Measurements from ENCODE around the gene ETV3L. TPM values are rescaled to one million over a fixed set of nuclear protein-coding genes. Genes with fewer than 3 reads are reported as not detected.

The ETV3L gene
- 1.3 TPM for polyA plus RNA-seq (2012; ENCODE audit: low read depth, missing spikeins)

DNA sequence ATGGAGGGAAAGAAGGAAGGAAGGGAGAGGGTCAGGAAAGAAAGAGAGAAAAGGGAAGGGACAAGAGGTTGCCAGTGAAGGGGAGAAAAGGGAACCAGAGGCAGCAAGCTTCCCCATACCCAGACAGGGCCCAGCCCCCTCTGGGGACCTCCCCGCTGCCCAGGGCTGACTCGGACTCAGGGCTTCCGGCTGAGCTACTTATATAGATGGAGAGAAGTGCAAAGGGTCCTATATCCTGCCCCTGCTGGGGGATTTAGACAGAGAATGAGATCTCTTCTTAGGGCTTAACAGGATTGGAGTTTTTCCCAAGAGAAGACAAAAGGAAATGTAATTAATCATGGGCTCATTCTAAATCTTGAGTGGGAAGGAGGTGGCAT lies at the start of gene ETV3L:
Gene ETV3L (minus strand): TSS at position 176 of the 377 bp plus-strand sequence. CDS start 285 bp downstream, outside the sequence.
- DNase-seq (ENCODE audit: insufficient read length, low spot score) = no peak
- no peak for TF ChIP-seq POLR2AphosphoS5 (IDR thresholded peaks at IDR 0.05; ENCODE audit: low read depth, low read length)
- TF ChIP-seq POU2F2 (IDR thresholded peaks at IDR 0.05; ENCODE audit: low read depth, low read length) = no peak
- no peak for TF ChIP-seq SPI1 (IDR thresholded peaks at IDR 0.05; ENCODE audit: low read depth, low read length)
- no peak for TF ChIP-seq TAF1 (IDR thresholded peaks at IDR 0.05; ENCODE audit: low read depth, low read length)
- TF ChIP-seq PAX5 (IDR thresholded peaks at IDR 0.05; ENCODE audit: insufficient read depth, low read length, severe bottlenecking) = no peak
- TF ChIP-seq POLR2A (IDR thresholded peaks at IDR 0.05; ENCODE audit: low read depth, low read length) = no peak
- FAIRE-seq = no peak

DNA sequence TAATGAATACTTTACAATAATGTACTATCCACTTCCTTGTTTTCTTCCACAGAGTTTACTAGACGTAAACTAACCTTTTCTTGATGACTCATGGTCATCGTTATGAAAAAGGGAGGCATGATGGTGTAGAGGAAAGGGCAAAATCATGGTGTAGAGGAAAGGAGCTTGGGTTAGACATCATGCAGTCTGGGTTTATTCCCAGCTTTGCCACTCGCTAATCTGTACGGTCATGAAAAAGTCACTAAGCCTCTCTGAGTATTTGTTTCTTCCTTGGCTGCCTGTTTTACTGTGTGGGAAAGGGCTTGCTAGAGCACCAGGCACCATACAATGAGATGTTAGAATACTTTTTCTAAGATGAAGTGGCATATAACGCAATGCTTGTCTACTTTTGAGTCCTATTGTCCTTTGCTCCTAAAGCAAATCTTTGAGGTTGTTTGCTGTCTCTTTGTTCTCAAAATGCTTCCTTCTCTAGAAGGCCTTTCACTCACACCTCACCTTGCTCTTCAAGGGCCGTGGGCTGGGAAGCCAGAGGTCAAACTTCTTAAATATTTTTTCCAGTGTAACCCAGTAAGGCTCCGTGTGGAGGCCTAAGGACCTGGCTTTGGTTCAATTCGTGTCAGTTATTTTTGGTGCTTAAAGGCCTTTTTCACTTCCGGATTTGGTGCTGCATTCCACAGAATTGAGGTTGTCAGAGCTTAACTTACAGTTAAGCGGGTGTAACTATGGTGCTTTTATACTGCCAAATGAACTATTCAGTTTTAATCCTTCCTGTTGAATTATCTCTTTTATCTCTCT lies 48.5 kb upstream of the ETV3L start:
- TF ChIP-seq POLR2AphosphoS5 (IDR thresholded peaks at IDR 0.05; ENCODE audit: low read depth, low read length) (no peak), SPI1 (IDR thresholded peaks at IDR 0.05; ENCODE audit: low read depth, low read length) (peak; percentile 89)
- no peak for DNase-seq (ENCODE audit: insufficient read length, low spot score)
- peak; percentile 74 for FAIRE-seq

DNA sequence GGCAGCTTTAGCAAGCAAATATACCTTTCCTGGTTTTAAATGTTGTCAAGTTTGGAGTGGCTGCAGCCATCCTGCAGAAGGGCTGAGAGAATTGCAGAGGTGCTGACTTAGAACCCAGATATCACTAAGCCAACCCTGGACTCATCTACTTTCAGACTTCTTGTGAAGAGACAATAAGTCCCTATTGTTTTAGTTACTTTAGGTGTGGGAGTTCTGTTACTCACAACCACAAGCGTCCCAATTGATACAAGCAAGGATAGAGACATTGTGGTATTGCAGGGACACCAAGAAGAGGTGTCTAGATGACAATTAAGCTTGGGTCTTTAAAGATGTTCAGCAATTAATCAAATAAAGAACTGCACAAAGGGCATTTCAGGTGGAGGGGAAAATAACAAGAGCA lies 47.4 kb upstream of the ETV3L start:
- DNase-seq (ENCODE audit: insufficient read length, low spot score) (no peak), FAIRE-seq (no peak)
- TF ChIP-seq POU2F2 (IDR thresholded peaks at IDR 0.05; ENCODE audit: low read depth, low read length) (no peak), POLR2AphosphoS5 (IDR thresholded peaks at IDR 0.05; ENCODE audit: low read depth, low read length) (no peak), PAX5 (IDR thresholded peaks at IDR 0.05; ENCODE audit: insufficient read depth, low read length, severe bottlenecking) (no peak), POLR2A (IDR thresholded peaks at IDR 0.05; ENCODE audit: low read depth, low read length) (no peak), SPI1 (IDR thresholded peaks at IDR 0.05; ENCODE audit: low read depth, low read length) (no peak), TAF1 (IDR thresholded peaks at IDR 0.05; ENCODE audit: low read depth, low read length) (no peak)

DNA sequence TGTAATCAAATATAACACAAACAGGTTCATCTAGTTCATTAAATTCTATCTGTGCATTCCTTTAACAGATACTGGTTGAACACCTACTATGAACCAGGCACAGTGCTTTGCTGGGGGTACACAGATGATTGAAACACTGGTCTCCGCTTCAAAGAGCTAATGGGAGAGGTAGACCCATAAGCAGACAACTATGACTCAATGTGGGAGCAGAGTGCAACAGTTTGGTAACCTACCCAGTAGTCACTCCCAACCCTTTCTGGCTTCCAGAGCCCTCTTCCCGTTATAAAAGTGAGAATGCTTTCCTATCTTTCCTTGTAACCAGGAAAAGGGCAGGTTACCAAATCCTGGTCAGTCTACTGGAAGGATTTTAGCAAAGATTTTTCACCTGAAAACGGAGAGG lies 46.6 kb upstream of the ETV3L start:
- DNase-seq (ENCODE audit: insufficient read length, low spot score) (no peak), FAIRE-seq (no peak)
- no peak for TF ChIP-seq PAX5 (IDR thresholded peaks at IDR 0.05; ENCODE audit: insufficient read depth, low read length, severe bottlenecking)
- no peak for TF ChIP-seq POLR2A (IDR thresholded peaks at IDR 0.05; ENCODE audit: low read depth, low read length)
- no peak for TF ChIP-seq POU2F2 (IDR thresholded peaks at IDR 0.05; ENCODE audit: low read depth, low read length)
- no peak for TF ChIP-seq SPI1 (IDR thresholded peaks at IDR 0.05; ENCODE audit: low read depth, low read length)
- no peak for TF ChIP-seq TAF1 (IDR thresholded peaks at IDR 0.05; ENCODE audit: low read depth, low read length)
- no peak for TF ChIP-seq POLR2AphosphoS5 (IDR thresholded peaks at IDR 0.05; ENCODE audit: low read depth, low read length)

DNA sequence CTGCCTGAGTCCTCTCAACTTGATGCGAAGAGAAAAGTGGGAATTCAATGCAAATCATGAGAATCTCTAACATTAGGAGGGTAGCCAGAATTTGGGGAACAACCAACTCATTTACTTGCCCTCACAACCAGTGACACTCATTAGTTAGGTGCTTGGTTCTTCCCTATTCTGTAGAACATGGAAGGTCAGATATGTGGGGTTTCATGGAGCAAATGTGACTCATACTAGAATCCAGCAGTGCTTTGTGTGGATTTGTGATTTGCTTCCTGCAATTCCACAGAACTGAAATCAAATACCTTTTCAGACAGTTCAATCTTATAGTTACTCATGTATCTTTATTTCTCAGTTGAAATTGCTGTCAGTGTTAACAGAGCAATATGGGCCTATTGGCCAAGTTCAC lies 45.5 kb upstream of the ETV3L start:
- FAIRE-seq (no peak), DNase-seq (ENCODE audit: insufficient read length, low spot score) (no peak)
- TF ChIP-seq SPI1 (IDR thresholded peaks at IDR 0.05; ENCODE audit: low read depth, low read length) (no peak), TAF1 (IDR thresholded peaks at IDR 0.05; ENCODE audit: low read depth, low read length) (no peak)

- FAIRE-seq (no peak), DNase-seq (ENCODE audit: insufficient read length, low spot score) (no peak)
- no peak for TF ChIP-seq POU2F2 (IDR thresholded peaks at IDR 0.05; ENCODE audit: low read depth, low read length)
- TF ChIP-seq POLR2A (IDR thresholded peaks at IDR 0.05; ENCODE audit: low read depth, low read length) = no peak
- TF ChIP-seq PAX5 (IDR thresholded peaks at IDR 0.05; ENCODE audit: insufficient read depth, low read length, severe bottlenecking) = no peak
Observed at GRCh38 chr1:157144509-157144908, 44.9 kb upstream of the ETV3L start.

DNA sequence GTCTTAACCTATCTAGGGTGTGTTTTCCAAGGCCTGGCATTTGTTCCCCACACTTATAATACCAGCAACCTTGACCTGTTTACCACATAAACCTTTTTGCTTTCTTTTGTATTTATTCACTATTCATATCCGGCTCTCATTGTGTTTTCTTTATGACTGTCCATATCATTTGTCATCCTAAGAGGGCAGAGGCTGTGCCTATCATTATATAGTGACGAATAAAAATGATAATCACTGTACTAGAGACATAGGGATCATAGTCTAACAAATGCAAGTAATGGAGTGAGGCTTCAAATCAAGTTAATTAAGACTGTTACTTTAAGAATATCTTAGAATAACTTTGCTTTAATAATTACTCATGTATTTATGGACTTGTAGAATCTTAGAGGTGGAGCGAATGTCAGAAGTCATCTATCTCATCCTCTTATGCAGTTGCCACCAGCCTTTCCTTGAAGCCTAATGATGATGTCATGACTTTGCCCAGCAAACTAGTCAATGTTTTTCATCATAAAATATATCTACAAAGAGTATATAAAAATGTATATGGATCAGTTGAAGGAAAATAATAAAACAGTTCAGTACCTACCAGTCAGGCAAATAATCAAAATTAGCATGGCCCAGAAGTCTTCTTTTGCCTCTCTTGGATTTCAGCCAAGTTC lies 43.3 kb upstream of the ETV3L start:
- DNase-seq (ENCODE audit: insufficient read length, low spot score) (no peak), FAIRE-seq (no peak)
- TF ChIP-seq POLR2A (IDR thresholded peaks at IDR 0.05; ENCODE audit: low read depth, low read length) (no peak), PAX5 (IDR thresholded peaks at IDR 0.05; ENCODE audit: insufficient read depth, low read length, severe bottlenecking) (no peak)

DNA sequence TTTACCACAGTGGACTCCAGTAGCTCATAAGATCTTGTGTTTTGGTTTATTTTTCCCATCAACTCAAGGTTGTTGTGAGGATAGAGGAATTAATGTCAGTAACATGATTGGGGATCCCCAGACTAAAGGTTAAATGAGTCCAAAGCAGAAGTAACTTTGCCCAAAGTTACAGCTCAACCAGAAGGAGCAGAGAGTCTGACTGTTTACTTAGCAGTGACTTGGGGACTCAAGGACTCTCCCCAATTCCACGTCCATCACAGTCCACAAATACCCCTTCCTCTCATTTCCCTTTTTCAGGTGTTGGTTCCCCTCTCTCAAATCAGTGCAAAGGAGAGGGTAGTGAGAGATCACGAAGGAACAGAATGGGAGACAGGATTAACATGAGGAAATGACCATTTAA lies 42.6 kb upstream of the ETV3L start:
- peak; percentile 79 for TF ChIP-seq SPI1 (IDR thresholded peaks at IDR 0.05; ENCODE audit: low read depth, low read length)
- TF ChIP-seq POU2F2 (IDR thresholded peaks at IDR 0.05; ENCODE audit: low read depth, low read length) = no peak
- no peak for TF ChIP-seq TAF1 (IDR thresholded peaks at IDR 0.05; ENCODE audit: low read depth, low read length)
- no peak for TF ChIP-seq PAX5 (IDR thresholded peaks at IDR 0.05; ENCODE audit: insufficient read depth, low read length, severe bottlenecking)
- no peak for TF ChIP-seq POLR2A (IDR thresholded peaks at IDR 0.05; ENCODE audit: low read depth, low read length)
- FAIRE-seq (no peak), DNase-seq (ENCODE audit: insufficient read length, low spot score) (no peak)

DNA sequence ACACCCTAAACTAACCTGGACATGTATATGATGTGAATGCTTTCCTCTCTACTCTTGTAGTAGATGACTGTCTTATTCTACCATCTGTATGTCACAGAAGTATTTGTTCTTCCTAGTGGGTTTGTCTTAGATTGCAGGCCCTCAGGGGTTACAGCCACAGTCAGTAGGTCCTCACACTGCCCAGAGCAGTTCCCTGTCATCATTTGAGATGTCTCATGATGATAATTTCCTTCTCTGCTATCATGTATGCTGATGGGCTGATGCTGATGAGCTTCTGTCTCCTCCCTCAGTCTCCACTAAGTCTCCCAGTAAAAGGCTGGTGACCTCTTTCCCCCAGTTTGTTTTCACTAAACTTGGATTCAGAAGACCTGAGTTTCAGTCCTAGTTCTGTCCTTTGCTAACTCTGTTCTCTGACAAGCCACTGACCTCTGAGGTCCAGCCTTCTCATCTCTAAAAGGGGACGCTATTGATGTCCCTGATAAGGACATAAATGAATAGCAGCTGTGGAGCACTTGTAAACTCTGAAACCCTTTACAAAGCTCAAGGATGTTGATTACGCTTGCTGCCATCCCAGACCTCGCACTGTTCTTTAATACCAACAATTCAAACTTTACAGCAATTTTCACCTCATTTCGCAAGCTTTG lies 41.7 kb upstream of the ETV3L start:
- FAIRE-seq (no peak), DNase-seq (ENCODE audit: insufficient read length, low spot score) (no peak)
- TF ChIP-seq POLR2AphosphoS5 (IDR thresholded peaks at IDR 0.05; ENCODE audit: low read depth, low read length) (no peak), TAF1 (IDR thresholded peaks at IDR 0.05; ENCODE audit: low read depth, low read length) (no peak), PAX5 (IDR thresholded peaks at IDR 0.05; ENCODE audit: insufficient read depth, low read length, severe bottlenecking) (no peak)

DNA sequence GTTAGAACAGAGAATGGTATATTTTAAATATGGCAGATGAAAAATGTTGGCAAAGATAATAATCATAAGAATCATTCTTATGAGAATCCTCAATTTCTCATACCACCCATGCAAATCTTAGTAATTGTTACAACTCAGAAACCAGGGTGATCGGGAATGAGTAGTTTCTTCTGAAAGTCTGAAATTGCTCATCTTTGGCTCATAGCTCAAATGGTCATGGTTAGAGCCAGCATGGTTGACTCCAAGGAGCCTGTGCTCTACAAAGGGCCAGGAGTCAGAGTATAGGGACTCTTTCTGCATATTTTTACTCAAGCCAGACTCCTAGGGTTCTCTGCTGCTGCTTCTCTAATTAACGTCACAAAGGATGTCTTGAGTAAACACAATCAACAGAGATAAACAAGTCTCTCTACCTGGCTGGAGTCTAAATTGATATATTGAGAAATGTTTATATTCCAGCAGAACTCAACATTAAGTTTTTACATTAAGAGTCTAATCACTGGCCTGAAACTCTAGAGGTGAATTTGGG lies 40.5 kb upstream of the ETV3L start:
- no peak for TF ChIP-seq PAX5 (IDR thresholded peaks at IDR 0.05; ENCODE audit: insufficient read depth, low read length, severe bottlenecking)
- TF ChIP-seq SPI1 (IDR thresholded peaks at IDR 0.05; ENCODE audit: low read depth, low read length) = no peak
- TF ChIP-seq POU2F2 (IDR thresholded peaks at IDR 0.05; ENCODE audit: low read depth, low read length) = no peak
- TF ChIP-seq POLR2AphosphoS5 (IDR thresholded peaks at IDR 0.05; ENCODE audit: low read depth, low read length) = no peak
- no peak for TF ChIP-seq TAF1 (IDR thresholded peaks at IDR 0.05; ENCODE audit: low read depth, low read length)
- TF ChIP-seq POLR2A (IDR thresholded peaks at IDR 0.05; ENCODE audit: low read depth, low read length) = no peak
- DNase-seq (ENCODE audit: insufficient read length, low spot score) (no peak), FAIRE-seq (no peak)

All from GM12891 (cell line).